PC-3 (cell line): ENCODE data around the gene CRTC1. TPM values are rescaled to one million over a fixed set of nuclear protein-coding genes. Genes with fewer than 3 reads are reported as not detected.

Source experiments
- ATAC-seq: fragments of 200-7000 bp; cut with Tn5 transposase; 2 replicates; pipeline ENCODE4 v1.9.1; 2020; ENCODE audit warnings: mild to moderate bottlenecking, moderate library complexity
- BruUV-seq: library from RNA; stranded (reverse); fragments of 400-500 nt; replicated peaks from 2 replicates; lab custom pipeline; 2021; lab: Mats Ljungman, UMichigan
- CTCF ChIA-PET: fragments of 300-600 bp; sonication (Branson Sonifier 250); formaldehyde crosslinking; loops from one replicate; lab custom pipeline; 2022; ENCODE audit warnings: antibody characterized with exemption; lab: Charles Lee
- POLR2A ChIA-PET: fragments of 300-600 bp; sonication (Branson Sonifier 250); formaldehyde crosslinking; loops from one replicate; lab custom pipeline; 2022; ENCODE audit warnings: antibody characterized with exemption; ENCODE audit not compliant: unreplicated experiment; lab: Charles Lee
- DNase-seq: peaks from one replicate; pipeline ENCODE4 v3.0.0-alpha.2; 2015
- H2AFZ ChIP-seq: fragments of 300-600 bp; sonication (generic); 2 replicates; pipeline ENCODE4 v1.6.0; 2016; ENCODE audit warnings: antibody characterized with exemption, low read length
- H3F3A ChIP-seq: fragments of 300-600 bp; sonication (generic); one replicate; pipeline ENCODE4 v1.6.0; 2017; ENCODE audit warnings: antibody characterized with exemption, low read length, control low read depth, mild to moderate bottlenecking; ENCODE audit not compliant: unreplicated experiment
- H3K27ac ChIP-seq: fragments of 300-600 bp; sonication (generic); 2 replicates; pipeline ENCODE4 v1.5.1; 2016; ENCODE audit warnings: mild to moderate bottlenecking, low read length
- H3K27me3 ChIP-seq: fragments of 300-600 bp; sonication (generic); 2 replicates; pipeline ENCODE4 v1.6.1; 2016; ENCODE audit warnings: low read length, mixed read lengths
- H3K36me3 ChIP-seq: fragments of 300-600 bp; sonication (generic); 2 replicates; pipeline ENCODE4 v1.6.1; 2016; ENCODE audit warnings: low read depth, mixed run types, low read length, mixed read lengths
- H3K4me1 ChIP-seq: fragments of 300-600 bp; sonication (generic); 2 replicates; pipeline ENCODE4 v1.5.1; 2016; ENCODE audit warnings: low read length; ENCODE audit not compliant: insufficient read depth
- H3K4me2 ChIP-seq: fragments of 300-600 bp; sonication (generic); 2 replicates; pipeline ENCODE4 v1.6.0; 2016; ENCODE audit warnings: low read length
- H3K4me3 ChIP-seq: fragments of 300-600 bp; sonication (generic); 2 replicates; pipeline ENCODE4 v1.5.1; 2016; ENCODE audit warnings: mild to moderate bottlenecking, low read length, mixed read lengths
- H3K79me2 ChIP-seq: fragments of 300-600 bp; sonication (generic); 2 replicates; pipeline ENCODE4 v1.6.1; 2017; ENCODE audit warnings: low read length, mixed read lengths
- H3K9ac ChIP-seq: fragments of 300-600 bp; sonication (generic); 2 replicates; pipeline ENCODE4 v1.6.0; 2016; ENCODE audit warnings: mild to moderate bottlenecking, low read length
- H3K9me2 ChIP-seq: fragments of 300-600 bp; sonication (generic); replicated peaks from 2 replicates; pipeline ENCODE4 v1.6.1; 2016; ENCODE audit warnings: mixed run types, low read length, mixed read lengths
- H3K9me3 ChIP-seq: fragments of 300-600 bp; sonication (generic); 2 replicates; pipeline ENCODE4 v1.6.1; 2016; ENCODE audit warnings: low read length, mixed read lengths
- H4K20me1 ChIP-seq: fragments of 300-600 bp; sonication (generic); 2 replicates; pipeline ENCODE4 v1.6.1; 2016; ENCODE audit warnings: low read length, mixed read lengths
- EZH2 ChIP-seq: fragments of 300-600 bp; sonication (generic); IDR thresholded peaks from one replicate; pipeline ENCODE4 v1.6.1; 2017; ENCODE audit warnings: antibody characterized with exemption, mild to moderate bottlenecking, low read length; ENCODE audit not compliant: unreplicated experiment
- EZH2phosphoT487 ChIP-seq: fragments of 300-600 bp; sonication (generic); IDR thresholded peaks from 2 replicates; pipeline ENCODE4 v1.6.1; 2018; ENCODE audit warnings: mild to moderate bottlenecking, antibody characterized with exemption, low read length, borderline replicate concordance
- intact Hi-C: fragments of 100-400 bp; cut with micrococcal nuclease; formaldehyde crosslinking; loops from 2 replicates; pipeline ENCODE4 v1.9.0; 2023
- total RNA-seq: library from RNA; depleted of rRNA; stranded (reverse); fragments of >200 nt; gene quantifications from 2 replicates; pipeline ENCODE4 v1.2.3, GENCODE V29; 2014
- TF ChIP-seq, protein P1 (sequence below): fragments of 300-600 bp; sonication (generic); conservative IDR thresholded peaks from 2 replicates; pipeline ENCODE4 v1.5.1; 2017; ENCODE audit warnings: antibody characterized with exemption, low read depth, mild to moderate bottlenecking, low read length

CRTC1 gene
- total RNA-seq, 1 experiment from 2014 or later = 6.7 TPM

GRCh38 chr19:18745931-18746330, 62.5 kb downstream of the CRTC1 start:
- Histone ChIP-seq H3K36me3 (no peaks in the 10 kb centered on the region), H2AFZ (no peak overlapping the region), H3K79me2 (no peaks in the 10 kb centered on the region), H3K4me3 (no peak overlapping the region), H4K20me1 (no peaks in the 10 kb centered on the region; the same call in 1 of the 2 replicates), H3K9me2 (no peaks in the 10 kb centered on the region), H3K27ac (no peak overlapping the region), H3K9me3 (no peaks in the 10 kb centered on the region), H3K27me3 (no peaks in the 10 kb centered on the region), H3F3A (no peaks in the 10 kb centered on the region), H3K4me1 (peaks cover 8% of the 10 kb centered on the region; the same call in 1 of the 2 replicates), H3K9ac (no peak overlapping the region), H3K4me2 (no peak overlapping the region)
- TF ChIP-seq EZH2phosphoT487 (no peak), EZH2 (no peak)
- TF ChIP-seq, protein P1, sequence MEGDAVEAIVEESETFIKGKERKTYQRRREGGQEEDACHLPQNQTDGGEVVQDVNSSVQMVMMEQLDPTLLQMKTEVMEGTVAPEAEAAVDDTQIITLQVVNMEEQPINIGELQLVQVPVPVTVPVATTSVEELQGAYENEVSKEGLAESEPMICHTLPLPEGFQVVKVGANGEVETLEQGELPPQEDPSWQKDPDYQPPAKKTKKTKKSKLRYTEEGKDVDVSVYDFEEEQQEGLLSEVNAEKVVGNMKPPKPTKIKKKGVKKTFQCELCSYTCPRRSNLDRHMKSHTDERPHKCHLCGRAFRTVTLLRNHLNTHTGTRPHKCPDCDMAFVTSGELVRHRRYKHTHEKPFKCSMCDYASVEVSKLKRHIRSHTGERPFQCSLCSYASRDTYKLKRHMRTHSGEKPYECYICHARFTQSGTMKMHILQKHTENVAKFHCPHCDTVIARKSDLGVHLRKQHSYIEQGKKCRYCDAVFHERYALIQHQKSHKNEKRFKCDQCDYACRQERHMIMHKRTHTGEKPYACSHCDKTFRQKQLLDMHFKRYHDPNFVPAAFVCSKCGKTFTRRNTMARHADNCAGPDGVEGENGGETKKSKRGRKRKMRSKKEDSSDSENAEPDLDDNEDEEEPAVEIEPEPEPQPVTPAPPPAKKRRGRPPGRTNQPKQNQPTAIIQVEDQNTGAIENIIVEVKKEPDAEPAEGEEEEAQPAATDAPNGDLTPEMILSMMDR = no peak
- CTCF ChIA-PET = no interaction called here
- ATAC-seq (no peak), DNase-seq (no peak)
- intact Hi-C loops = no loop called here
- no TSS peak for BruUV-seq
- POLR2A ChIA-PET = no interaction called here

DNA sequence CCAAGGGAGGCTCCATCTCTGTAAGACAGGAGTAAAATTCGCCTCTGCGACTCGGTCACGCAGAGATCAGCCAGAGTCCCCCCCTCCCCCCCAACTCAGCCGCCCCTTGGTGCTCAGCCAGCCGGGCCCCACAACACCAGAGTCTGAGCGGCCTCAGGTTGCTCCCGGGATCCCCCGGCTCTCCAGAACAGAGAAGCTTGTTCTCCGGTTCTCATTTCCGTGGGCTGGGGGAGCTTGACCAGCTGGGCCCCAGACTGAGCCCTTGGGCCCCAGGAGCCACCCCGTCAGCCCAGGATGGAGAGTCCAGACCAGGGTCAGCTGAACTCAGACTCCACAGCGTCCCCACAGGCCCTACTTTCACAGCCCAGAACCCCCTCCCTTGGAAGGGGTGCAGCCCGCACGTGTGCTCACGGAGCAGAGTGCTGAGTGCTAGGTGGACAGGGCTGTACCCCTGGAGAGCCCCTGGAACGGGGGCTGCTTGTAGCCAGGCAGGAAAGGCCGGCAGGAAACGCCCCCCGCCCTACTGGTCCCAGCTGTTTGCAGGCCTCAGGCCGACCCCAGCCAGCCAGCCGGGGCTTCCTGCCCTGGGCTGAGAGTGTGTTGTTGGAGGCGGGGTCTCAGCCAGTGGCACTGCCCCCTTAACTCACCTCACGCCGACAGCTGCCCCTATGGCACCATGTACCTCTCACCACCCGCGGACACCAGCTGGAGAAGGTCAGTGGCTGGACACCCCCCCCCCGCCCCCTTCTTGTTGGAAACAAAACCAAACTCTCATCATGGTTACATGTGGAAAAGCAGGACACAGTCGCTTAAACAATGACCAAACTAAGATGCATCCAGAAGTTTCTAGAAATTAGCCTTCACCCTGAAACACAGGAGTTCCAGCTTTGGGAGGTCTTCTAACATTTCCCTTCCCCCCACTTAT, 63.2 kb downstream of the CRTC1 start:
- Histone ChIP-seq H3K4me2 (no peak overlapping the region), H2AFZ (no peak overlapping the region), H3K4me3 (no peak overlapping the region), H3K9me3 (no peaks in the 10 kb centered on the region), H3K27me3 (no peaks in the 10 kb centered on the region), H3K27ac (no peak overlapping the region), H3F3A (no peaks in the 10 kb centered on the region), H3K9me2 (no peaks in the 10 kb centered on the region), H3K9ac (no peak overlapping the region), H3K36me3 (no peaks in the 10 kb centered on the region), H3K4me1 (peaks cover under 1% of the 10 kb centered on the region; the same call in 1 of the 2 replicates), H3K79me2 (no peaks in the 10 kb centered on the region), H4K20me1 (no peaks in the 10 kb centered on the region; the same call in 1 of the 2 replicates)
- TF ChIP-seq EZH2 (no peak), EZH2phosphoT487 (no peak)
- TF ChIP-seq, protein P1 = no peak
- DNase-seq (no peak), ATAC-seq (no peak)
- ChIA-PET POLR2A (no interaction called here), CTCF (no interaction called here)
- BruUV-seq = no TSS peak
- intact Hi-C loops = no loop called here
